PFSK-1 (cell line): ENCODE measurements around the gene LBR.

Experiments used
- FOXP2 ChIP-seq: optimal IDR thresholded peaks from 2 replicates; pipeline ENCODE3; 2011; ENCODE audit warnings: borderline replicate concordance, control low read depth, inconsistent platforms; ENCODE audit not compliant: insufficient read depth; ENCODE audit errors: extremely low read length, extremely low read depth
- POLR2AphosphoS5 ChIP-seq: IDR thresholded peaks from 2 replicates; pipeline ENCODE4 v1.6.1; 2012; ENCODE audit warnings: low read depth, mild to moderate bottlenecking, control low read depth, low read length, moderate library complexity
- SIN3A ChIP-seq: IDR thresholded peaks from 2 replicates; pipeline ENCODE4 v1.6.1; 2012; ENCODE audit warnings: mild to moderate bottlenecking, low read length, moderate library complexity, borderline replicate concordance; ENCODE audit not compliant: insufficient read depth
- TAF1 ChIP-seq: IDR thresholded peaks from 2 replicates; pipeline ENCODE4 v1.6.1; 2012; ENCODE audit warnings: low read length, control low read depth, borderline replicate concordance; ENCODE audit not compliant: insufficient read depth
- TF ChIP-seq, protein P1 (sequence below), 2 experiments: IDR thresholded peaks; 2 replicates each; pipeline versions ENCODE4 v1.6.1 to v1.8.0; 2011 to 2012; ENCODE audit warnings: low read depth in 2 of 2, low read length in 2 of 2, control low read depth in 1 of 2, inconsistent platforms in 1 of 2, mild to moderate bottlenecking in 1 of 2, moderate library complexity in 1 of 2; ENCODE audit not compliant: insufficient read depth in 1 of 2

The LBR gene

DNA sequence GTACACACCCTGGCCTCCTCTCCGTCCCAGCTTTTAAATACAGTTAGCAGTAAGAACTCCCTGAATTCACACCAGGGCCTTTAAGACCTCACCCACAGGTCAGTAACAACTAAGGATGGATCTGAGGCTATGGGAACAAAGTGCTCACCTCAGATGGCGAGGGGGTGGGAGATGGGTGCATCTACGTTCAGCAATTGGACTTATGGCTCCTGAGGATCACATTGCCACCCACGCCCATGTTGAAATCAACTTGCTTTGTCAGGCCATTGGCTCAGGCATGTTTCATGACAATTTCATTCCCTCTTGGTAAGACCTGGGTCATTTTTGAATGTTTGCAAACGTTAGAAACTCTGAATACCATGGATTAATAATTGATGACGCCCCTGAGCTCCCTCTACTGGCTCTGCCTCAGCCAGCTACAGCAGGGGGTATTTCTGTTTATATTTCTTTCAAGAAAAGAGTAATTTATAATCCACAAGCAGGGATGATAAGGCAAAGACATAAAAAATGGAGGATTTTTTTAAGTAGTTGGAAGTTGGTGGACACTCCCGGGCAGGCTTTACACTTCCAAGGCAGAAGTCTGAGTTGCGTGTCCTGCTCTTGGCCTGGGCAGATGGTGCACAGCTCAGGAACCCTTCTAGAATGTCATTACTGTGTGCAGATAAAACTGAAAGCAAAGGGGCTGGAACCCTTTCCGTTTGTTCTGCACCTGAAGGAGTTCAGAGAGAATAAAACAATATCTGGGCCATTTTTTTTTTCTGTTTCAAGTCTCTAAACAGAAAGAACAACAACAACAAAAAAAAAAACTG, 13.7 kb upstream of the LBR start:
- TF ChIP-seq SIN3A = no peak
- TF ChIP-seq, protein P1, sequence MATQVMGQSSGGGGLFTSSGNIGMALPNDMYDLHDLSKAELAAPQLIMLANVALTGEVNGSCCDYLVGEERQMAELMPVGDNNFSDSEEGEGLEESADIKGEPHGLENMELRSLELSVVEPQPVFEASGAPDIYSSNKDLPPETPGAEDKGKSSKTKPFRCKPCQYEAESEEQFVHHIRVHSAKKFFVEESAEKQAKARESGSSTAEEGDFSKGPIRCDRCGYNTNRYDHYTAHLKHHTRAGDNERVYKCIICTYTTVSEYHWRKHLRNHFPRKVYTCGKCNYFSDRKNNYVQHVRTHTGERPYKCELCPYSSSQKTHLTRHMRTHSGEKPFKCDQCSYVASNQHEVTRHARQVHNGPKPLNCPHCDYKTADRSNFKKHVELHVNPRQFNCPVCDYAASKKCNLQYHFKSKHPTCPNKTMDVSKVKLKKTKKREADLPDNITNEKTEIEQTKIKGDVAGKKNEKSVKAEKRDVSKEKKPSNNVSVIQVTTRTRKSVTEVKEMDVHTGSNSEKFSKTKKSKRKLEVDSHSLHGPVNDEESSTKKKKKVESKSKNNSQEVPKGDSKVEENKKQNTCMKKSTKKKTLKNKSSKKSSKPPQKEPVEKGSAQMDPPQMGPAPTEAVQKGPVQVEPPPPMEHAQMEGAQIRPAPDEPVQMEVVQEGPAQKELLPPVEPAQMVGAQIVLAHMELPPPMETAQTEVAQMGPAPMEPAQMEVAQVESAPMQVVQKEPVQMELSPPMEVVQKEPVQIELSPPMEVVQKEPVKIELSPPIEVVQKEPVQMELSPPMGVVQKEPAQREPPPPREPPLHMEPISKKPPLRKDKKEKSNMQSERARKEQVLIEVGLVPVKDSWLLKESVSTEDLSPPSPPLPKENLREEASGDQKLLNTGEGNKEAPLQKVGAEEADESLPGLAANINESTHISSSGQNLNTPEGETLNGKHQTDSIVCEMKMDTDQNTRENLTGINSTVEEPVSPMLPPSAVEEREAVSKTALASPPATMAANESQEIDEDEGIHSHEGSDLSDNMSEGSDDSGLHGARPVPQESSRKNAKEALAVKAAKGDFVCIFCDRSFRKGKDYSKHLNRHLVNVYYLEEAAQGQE (IDR thresholded peaks at IDR 0.05; ENCODE audit: insufficient read depth in 1 of 2, low read depth in 2 of 2, low read length in 2 of 2) = no peak
- no peak for TF ChIP-seq FOXP2
- no peak for TF ChIP-seq POLR2AphosphoS5
- no peak for TF ChIP-seq TAF1

GRCh38 chr1:225440380-225441221, 12.8 kb upstream of the LBR start:
- no peak for TF ChIP-seq POLR2AphosphoS5
- no peak for TF ChIP-seq SIN3A
- TF ChIP-seq, protein P1 (IDR thresholded peaks at IDR 0.05; ENCODE audit: insufficient read depth in 1 of 2, low read depth in 2 of 2, low read length in 2 of 2) = no peak
- TF ChIP-seq FOXP2 = no peak
- no peak for TF ChIP-seq TAF1

DNA sequence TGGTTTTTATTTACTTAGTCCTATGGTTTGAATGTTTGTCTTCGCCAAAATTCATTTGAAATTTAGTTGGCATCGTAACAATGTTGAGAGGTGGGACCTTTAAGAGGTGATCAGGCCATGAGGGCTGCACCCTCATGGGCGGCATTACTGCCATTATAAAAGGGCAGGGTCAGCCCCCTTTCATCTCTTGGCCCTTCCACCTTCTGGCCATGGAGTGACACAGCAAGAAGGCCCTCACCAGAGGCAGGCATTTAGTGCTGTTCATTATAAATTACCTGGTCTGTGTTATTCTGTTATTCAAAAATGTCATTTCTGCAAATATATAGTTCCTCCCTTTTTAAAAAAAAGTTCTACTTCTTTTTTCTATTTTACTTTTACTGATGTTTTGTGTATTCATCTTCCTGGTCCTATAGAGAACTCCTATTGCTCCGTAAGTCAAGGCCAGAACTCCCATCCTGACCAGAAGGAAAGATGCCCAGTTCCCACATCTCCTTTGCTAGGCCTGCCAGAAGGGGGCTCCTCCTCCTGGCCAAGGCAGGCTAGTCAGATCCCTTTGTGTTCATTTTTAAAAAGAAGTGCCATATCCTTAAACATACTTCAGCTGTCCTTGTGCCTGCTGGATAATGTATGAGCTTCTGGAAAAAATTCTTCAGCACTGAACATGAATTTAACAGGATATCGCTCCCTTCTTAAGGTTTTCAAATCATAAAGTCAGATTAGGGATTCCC, 10.0 kb upstream of the LBR start:
- TF ChIP-seq POLR2AphosphoS5 = no peak
- TF ChIP-seq FOXP2 = no peak
- no peak for TF ChIP-seq TAF1
- TF ChIP-seq, protein P1 (IDR thresholded peaks at IDR 0.05; ENCODE audit: insufficient read depth in 1 of 2, low read depth in 2 of 2, low read length in 2 of 2) = no peak
- no peak for TF ChIP-seq SIN3A

DNA sequence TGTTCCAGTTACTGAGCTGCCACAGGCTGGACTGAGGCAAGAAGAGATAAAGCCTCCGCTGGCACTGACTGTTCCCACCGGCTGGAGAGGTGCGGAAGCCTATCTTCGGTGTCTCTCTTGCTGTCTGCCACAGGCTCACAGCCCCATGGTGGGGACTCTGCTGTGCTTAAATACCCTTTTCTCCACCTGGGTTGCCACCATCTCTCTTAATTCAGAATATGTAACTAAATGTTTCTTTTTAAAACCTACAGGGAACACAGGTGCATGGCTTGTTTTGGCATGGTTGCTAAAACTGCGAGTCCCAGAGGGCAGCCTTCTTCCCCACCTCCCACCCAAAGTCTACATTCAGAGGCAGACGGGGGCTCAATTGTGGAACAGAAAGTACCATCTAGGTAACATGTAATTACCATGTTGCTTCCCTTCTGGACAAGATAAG, 8.1 kb upstream of the LBR start:
- no peak for TF ChIP-seq TAF1

DNA sequence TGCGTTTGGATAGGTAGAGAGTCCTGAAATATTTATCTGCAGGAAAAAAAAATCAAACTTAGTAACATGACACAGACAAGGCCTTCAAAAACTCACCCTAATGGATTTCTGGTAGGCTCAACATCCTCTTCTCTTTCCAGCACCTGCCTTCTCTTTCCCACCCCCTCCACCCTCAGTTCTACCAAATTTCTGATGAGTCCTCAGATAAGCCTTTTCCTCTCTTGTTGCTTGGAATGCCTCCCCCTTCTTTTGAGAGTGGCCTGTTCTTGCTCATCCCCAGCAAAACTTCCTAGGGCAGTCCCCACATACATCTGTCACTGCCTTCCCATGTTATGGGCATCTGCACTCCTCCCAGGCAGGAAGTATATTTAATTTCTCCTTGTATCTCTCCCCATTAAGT, 7.6 kb upstream of the LBR start:
- TF ChIP-seq FOXP2 (no peak), POLR2AphosphoS5 (no peak)
- TF ChIP-seq, protein P1 (IDR thresholded peaks at IDR 0.05; ENCODE audit: insufficient read depth in 1 of 2, low read depth in 2 of 2, low read length in 2 of 2) = no peak
